ENCODE data around the gene TPM4. TPM values are rescaled to one million over a fixed set of nuclear protein-coding genes. Genes with fewer than 3 reads are reported as not detected.

The TPM4 gene
- total and polyA plus RNA-seq, 2 of the 13 experiments (the other 11 are each of a cell fraction or from before 2014, with no cell fraction given) = 180 to 188 TPM

DNA sequence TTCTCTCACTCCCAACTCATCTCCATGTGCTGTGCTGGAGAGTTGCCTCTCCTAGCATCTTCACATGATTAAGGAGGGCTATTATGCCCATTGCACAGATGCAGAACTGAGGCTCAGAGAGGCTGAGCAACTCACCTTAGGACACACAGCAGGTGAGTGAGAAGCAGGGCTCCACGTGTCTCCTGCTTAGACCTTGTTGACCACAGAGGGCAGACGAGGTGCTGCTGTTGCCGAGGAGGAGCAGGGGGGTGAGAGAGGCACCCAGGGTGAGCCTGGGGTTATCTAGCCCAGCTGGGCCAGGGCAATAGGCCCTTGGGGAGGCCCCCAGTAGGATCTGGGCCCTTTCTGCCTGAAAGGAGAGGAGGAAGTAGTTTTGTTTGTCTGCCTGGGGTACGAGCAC lies 64.7 kb downstream of the TPM4 start (continued):
- no peak for TF ChIP-seq ZBTB21 (CRISPR knock-in tag; IDR thresholded peaks at IDR 0.05)
- TF ChIP-seq MIER3 (CRISPR knock-in tag; IDR thresholded peaks at IDR 0.05; ENCODE audit: borderline replicate concordance) = no peak
- peak; percentile 72; the same call in 1 of the 2 replicates for TF ChIP-seq RCOR2 (CRISPR knock-in tag; IDR thresholded peaks at IDR 0.05)
- TF ChIP-seq, protein P1, sequence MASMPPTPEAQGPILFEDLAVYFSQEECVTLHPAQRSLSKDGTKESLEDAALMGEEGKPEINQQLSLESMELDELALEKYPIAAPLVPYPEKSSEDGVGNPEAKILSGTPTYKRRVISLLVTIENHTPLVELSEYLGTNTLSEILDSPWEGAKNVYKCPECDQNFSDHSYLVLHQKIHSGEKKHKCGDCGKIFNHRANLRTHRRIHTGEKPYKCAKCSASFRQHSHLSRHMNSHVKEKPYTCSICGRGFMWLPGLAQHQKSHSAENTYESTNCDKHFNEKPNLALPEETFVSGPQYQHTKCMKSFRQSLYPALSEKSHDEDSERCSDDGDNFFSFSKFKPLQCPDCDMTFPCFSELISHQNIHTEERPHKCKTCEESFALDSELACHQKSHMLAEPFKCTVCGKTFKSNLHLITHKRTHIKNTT (CRISPR knock-in tag; IDR thresholded peaks at IDR 0.05) = no peak
- TF ChIP-seq, protein P2, sequence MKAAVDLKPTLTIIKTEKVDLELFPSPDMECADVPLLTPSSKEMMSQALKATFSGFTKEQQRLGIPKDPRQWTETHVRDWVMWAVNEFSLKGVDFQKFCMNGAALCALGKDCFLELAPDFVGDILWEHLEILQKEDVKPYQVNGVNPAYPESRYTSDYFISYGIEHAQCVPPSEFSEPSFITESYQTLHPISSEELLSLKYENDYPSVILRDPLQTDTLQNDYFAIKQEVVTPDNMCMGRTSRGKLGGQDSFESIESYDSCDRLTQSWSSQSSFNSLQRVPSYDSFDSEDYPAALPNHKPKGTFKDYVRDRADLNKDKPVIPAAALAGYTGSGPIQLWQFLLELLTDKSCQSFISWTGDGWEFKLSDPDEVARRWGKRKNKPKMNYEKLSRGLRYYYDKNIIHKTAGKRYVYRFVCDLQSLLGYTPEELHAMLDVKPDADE (CRISPR knock-in tag; IDR thresholded peaks at IDR 0.05) = no peak
- no peak for TF ChIP-seq NFKB2 (CRISPR knock-in tag; IDR thresholded peaks at IDR 0.05; ENCODE audit: borderline replicate concordance)
- peak; percentile 85 for TF ChIP-seq ZFP36 (IDR thresholded peaks at IDR 0.05; ENCODE audit: borderline replicate concordance, low read depth, low read length, partially characterized antibody)
- TF ChIP-seq, protein P3, sequence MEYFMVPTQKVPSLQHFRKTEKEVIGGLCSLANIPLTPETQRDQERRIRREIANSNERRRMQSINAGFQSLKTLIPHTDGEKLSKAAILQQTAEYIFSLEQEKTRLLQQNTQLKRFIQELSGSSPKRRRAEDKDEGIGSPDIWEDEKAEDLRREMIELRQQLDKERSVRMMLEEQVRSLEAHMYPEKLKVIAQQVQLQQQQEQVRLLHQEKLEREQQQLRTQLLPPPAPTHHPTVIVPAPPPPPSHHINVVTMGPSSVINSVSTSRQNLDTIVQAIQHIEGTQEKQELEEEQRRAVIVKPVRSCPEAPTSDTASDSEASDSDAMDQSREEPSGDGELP (IDR thresholded peaks at IDR 0.05; ENCODE audit: borderline replicate concordance, low read depth) = peak; percentile 56; the same call in 1 of the 2 replicates
- TF ChIP-seq ZNF589 (CRISPR knock-in tag; conservative IDR thresholded peaks at IDR 0.05) = no peak
- TF ChIP-seq, protein P4, sequence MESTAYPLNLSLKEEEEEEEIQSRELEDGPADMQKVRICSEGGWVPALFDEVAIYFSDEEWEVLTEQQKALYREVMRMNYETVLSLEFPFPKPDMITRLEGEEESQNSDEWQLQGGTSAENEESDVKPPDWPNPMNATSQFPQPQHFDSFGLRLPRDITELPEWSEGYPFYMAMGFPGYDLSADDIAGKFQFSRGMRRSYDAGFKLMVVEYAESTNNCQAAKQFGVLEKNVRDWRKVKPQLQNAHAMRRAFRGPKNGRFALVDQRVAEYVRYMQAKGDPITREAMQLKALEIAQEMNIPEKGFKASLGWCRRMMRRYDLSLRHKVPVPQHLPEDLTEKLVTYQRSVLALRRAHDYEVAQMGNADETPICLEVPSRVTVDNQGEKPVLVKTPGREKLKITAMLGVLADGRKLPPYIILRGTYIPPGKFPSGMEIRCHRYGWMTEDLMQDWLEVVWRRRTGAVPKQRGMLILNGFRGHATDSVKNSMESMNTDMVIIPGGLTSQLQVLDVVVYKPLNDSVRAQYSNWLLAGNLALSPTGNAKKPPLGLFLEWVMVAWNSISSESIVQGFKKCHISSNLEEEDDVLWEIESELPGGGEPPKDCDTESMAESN (CRISPR knock-in tag; conservative IDR thresholded peaks at IDR 0.05) = no peak
- TF ChIP-seq, protein P5, sequence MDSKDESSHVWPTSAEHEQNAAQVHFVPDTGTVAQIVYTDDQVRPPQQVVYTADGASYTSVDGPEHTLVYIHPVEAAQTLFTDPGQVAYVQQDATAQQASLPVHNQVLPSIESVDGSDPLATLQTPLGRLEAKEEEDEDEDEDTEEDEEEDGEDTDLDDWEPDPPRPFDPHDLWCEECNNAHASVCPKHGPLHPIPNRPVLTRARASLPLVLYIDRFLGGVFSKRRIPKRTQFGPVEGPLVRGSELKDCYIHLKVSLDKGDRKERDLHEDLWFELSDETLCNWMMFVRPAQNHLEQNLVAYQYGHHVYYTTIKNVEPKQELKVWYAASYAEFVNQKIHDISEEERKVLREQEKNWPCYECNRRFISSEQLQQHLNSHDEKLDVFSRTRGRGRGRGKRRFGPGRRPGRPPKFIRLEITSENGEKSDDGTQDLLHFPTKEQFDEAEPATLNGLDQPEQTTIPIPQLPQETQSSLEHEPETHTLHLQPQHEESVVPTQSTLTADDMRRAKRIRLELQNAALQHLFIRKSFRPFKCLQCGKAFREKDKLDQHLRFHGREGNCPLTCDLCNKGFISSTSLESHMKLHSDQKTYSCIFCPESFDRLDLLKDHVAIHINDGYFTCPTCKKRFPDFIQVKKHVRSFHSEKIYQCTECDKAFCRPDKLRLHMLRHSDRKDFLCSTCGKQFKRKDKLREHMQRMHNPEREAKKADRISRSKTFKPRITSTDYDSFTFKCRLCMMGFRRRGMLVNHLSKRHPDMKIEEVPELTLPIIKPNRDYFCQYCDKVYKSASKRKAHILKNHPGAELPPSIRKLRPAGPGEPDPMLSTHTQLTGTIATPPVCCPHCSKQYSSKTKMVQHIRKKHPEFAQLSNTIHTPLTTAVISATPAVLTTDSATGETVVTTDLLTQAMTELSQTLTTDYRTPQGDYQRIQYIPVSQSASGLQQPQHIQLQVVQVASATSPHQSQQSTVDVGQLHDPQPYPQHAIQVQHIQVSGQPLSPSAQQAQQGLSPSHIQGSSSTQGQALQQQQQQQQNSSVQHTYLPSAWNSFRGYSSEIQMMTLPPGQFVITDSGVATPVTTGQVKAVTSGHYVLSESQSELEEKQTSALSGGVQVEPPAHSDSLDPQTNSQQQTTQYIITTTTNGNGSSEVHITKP (CRISPR knock-in tag; IDR thresholded peaks at IDR 0.05; ENCODE audit: low read depth) = no peak
- TF ChIP-seq, protein P6, sequence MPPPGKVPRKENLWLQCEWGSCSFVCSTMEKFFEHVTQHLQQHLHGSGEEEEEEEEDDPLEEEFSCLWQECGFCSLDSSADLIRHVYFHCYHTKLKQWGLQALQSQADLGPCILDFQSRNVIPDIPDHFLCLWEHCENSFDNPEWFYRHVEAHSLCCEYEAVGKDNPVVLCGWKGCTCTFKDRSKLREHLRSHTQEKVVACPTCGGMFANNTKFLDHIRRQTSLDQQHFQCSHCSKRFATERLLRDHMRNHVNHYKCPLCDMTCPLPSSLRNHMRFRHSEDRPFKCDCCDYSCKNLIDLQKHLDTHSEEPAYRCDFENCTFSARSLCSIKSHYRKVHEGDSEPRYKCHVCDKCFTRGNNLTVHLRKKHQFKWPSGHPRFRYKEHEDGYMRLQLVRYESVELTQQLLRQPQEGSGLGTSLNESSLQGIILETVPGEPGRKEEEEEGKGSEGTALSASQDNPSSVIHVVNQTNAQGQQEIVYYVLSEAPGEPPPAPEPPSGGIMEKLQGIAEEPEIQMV (CRISPR knock-in tag; IDR thresholded peaks at IDR 0.05; ENCODE audit: low read depth) = no peak
- TF ChIP-seq, protein P7, sequence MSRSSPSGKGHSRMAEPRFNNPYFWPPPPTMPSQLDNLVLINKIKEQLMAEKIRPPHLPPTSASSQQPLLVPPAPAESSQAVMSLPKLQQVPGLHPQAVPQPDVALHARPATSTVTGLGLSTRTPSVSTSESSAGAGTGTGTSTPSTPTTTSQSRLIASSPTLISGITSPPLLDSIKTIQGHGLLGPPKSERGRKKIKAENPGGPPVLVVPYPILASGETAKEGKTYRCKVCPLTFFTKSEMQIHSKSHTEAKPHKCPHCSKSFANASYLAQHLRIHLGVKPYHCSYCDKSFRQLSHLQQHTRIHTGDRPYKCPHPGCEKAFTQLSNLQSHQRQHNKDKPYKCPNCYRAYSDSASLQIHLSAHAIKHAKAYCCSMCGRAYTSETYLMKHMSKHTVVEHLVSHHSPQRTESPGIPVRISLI (CRISPR knock-in tag; IDR thresholded peaks at IDR 0.05; ENCODE audit: borderline replicate concordance) = no peak
- TF ChIP-seq, protein P8, sequence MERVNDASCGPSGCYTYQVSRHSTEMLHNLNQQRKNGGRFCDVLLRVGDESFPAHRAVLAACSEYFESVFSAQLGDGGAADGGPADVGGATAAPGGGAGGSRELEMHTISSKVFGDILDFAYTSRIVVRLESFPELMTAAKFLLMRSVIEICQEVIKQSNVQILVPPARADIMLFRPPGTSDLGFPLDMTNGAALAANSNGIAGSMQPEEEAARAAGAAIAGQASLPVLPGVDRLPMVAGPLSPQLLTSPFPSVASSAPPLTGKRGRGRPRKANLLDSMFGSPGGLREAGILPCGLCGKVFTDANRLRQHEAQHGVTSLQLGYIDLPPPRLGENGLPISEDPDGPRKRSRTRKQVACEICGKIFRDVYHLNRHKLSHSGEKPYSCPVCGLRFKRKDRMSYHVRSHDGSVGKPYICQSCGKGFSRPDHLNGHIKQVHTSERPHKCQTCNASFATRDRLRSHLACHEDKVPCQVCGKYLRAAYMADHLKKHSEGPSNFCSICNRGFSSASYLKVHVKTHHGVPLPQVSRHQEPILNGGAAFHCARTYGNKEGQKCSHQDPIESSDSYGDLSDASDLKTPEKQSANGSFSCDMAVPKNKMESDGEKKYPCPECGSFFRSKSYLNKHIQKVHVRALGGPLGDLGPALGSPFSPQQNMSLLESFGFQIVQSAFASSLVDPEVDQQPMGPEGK (CRISPR knock-in tag; IDR thresholded peaks at IDR 0.05) = 0 out of 2 replicates have a peak, but pooled peaks have one; percentile 26
- no peak for TF ChIP-seq CHD2 (IDR thresholded peaks at IDR 0.05; ENCODE audit: low read depth, low read length)

Data from HepG2 (cell line).